ENCODE measurements around the gene NKX2-8.

NKX2-8 gene

DNA sequence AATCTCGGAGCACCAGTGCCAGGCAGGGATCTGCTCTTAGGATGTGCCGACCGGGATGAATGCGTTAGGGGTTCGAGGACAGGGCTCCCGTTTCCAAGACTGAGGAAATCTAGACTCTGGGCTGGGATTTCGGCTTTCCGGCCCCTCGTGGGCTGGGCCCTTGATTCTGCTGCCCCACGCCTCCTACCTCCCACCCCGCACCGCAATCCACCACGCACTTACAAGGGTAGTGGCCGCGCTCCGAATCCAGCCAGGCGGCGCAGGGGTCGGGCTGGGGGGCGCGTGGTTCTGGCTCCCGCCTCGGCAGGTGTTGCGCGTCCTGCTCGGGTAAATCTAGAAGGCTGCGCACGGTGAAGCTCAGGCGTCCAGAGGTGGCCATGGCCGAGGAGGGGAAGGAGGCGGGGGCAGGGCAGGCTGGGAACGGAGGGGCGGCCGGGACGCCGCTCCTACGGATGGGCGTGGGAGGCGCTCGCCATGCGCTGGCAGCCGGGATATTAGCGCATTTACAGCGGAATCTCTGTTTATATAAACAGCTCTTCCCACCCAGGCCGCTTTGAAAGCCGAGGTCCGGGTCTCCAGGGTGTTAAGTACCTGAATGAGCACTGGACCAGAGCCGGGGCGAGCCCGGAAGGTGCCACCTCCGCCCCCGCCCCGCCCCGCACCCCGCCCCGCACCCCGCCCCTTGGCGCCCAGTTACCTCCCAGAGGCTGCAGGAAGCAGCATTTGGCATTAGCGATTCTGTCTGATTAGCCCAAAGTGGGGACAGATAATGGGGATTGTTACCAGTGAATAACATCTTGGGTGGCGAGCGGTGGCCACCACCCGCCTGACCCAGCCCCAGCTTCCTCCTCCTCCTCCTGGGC, at the start of gene NKX2-8:
Gene NKX2-8 (minus strand): TSS at position 604 of the 863 bp plus-strand sequence. CDS start 225 bp downstream, at position 379.
- DNase-seq = no peak

- DNase-seq = no peak
Observed at GRCh38 chr14:36627981-36628380, 45.6 kb upstream of the NKX2-8 start.

GRCh38 chr14:36626151-36626550, 43.7 kb upstream of the NKX2-8 start:
- no peak for DNase-seq

GRCh38 chr14:36625436-36625835, 43.0 kb upstream of the NKX2-8 start:
- no peak for DNase-seq

DNA sequence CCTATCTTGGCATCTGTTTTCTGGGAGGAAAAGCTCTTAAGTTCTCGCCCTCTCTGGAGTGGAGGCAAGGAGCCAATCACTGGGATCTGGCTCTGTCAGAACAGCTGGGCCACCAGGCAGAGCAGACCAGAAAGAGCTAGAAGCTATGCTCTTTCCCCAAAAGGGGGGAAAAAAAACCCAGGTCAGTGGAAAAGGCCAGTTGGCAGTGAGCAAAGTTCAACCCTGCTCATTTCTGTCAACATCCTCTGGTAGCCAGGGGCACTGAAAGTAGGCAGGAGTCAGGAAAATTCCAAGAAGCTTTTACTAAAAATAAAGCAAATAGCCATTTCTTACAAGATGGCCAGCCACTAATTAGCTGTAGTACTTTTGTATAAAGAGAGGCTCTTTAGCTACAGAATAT, 42.6 kb upstream of the NKX2-8 start:
- no peak for DNase-seq

DNA sequence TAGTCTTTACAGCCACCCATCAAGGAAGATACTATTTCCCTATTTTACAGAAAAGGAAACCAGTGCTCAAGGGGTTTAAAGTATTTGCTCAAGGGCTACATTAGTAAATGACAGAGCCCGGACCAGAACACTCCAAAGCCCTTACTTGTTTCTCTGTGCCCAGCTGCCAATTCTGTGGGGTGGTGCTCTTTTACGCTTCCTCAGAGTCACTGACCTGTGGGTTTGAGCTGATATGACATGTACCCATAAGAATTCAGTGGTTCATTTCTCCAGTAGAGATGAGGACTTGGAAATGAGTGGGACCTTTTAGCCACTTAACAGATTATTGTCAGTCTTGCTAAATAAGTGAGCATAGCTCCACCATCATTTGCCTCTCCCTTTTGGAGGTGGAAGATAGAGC, 37.4 kb upstream of the NKX2-8 start:
- DNase-seq = no peak

DNA sequence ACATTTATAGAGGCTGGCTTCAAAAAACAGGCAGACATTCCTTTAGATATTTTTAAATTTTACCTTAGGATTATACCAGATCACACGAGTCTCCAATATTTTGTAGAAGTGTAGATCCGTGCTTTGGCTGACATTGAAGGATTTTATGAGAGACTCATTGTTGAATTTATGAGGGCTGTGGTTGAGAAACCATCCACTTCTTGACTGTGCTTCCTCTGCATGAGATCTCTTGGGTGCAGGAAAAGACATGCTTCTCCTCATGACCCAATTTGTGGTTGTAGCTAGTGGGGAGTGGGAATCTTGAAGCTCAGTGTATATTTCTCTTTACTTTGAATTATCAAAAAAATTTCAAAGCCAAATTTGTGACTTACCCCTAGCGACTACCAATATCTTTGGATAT, 36.7 kb upstream of the NKX2-8 start:
- DNase-seq = no peak

- DNase-seq = no peak
Observed at GRCh38 chr14:36618641-36619040, 36.2 kb upstream of the NKX2-8 start.

DNA sequence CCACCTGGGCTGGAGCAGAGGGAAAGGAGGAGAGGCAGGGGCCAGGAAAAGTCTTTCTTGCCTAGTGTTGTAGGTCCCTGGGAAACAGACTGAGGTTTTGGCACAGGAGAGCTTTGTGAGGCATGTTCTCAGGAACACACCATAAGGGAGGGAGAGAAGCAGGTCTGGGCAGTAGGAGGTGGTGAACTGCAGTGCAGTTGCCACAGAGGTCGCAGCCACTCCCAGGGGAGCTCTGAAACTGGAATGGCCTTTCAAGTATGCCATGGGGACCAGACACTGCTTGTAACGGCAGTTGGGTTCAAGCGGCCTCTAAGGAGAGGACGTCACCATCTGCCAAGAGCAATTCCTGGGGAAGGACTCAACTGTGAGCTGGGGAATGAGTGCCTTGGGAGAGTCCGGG, 35.4 kb upstream of the NKX2-8 start:
- DNase-seq = no peak

DNA sequence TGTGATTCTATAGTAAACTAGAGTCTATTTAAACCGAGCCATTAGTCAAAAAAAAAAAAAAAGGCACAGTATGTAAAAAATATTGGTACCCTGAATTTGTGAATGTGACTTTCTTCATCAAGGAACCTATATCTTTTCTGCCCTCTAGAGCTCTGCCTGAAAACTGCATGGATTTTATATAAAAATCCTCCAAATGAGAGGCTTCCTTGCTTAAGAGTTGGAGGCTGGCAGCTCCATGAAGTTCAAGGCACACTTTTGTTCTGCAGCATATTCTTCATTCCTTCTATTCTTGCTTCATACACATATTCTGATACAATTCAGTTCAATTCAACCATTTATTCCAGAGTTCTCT, 23.1 kb upstream of the NKX2-8 start:
- no peak for DNase-seq

DNA sequence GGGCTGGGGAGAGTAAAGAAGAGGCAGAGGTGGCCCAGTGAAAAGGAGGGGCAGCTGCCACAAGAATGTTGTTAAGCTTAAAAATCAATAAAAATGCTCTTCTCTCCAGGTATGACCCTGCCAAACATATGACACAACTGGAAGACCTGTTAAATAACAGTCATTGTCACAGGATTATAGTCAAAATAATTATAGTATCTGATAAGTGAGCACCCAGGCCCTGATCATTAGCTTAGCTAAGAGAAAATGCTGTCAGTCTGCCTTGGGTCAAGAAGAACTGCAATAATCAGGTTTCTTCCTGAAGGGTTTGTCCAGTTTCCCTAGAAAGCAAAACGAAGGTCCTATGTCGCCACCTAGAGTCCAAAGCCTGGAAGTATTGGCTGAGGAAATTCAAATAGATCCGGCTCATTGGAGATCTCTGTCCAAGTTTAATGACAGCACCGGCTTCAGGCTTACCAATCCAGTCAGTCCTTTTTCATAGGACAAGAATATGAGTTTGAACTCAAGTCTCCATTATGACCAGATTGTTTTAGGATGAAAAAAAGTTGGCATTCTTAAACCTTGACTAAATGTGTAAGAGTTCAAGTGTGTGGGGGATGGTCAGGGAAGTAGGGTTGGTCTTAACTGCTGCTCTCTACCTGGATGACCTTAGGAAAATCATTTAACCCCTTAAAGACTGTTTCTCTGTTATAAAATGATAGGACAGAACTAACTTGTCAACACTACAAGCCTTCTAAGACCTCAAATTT, 22.5 kb upstream of the NKX2-8 start:
- peak; percentile 14 for DNase-seq

DNA sequence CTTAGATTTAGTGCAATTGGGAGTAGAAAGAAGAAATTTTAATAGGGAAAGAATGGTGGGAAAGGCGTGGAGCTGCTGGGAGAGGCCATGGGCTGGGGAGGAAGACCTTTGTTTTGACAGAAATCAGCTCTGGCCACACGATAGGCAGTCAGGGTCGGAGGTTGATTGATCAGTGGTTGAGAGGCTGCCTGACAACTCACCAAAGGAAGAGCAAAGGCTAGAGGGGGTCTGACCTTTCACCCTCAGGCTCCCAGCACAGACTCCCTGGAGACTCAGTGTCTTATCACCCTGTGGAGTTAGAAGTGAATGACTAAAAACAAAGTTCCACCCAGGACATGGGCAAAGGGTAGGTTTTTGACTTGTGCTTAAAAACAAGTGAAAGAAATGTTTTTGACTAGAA, 18.0 kb upstream of the NKX2-8 start:
- DNase-seq = no peak

DNA sequence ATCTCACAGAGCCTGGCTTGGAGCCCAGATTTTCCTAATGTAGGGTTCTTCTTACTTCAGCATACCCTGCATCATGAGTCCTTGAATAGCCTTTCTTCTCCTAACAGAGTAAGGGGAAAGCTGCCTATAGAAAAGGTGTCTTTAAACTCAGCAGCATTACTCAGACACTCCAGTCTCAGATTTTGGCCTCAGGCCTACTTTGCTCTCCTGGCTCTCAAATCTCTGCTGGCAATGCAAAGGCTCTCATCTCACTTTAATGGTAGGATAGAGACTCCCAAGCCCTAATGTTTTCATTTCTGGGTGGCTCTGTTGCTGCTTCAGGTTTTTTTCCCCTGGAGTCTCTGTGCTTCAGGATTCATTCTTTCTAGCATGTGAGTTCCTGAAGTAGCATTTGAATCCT, 9.1 kb upstream of the NKX2-8 start:
- no peak for DNase-seq

DNA sequence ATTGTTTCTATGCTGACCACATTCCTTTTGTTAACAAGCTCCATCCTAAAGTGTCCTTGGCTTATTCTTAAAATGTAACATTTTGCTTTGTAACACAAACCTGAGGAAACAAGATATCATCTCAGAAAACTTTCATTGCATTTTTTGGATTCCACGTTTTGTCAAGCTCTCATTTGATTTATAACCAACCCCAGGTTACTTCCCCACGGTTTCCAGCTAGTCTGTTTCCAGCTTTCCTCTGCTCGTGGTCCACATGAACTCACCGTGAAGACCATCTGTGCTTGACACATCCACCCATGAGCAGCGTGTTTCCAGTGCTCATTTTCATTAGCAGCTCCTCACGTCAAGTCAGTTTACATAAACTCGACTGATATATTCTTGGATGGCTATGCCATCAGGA, 6.4 kb upstream of the NKX2-8 start:
- no peak for DNase-seq

- DNase-seq = no peak
Observed at GRCh38 chr14:36588119-36588518, 5.7 kb upstream of the NKX2-8 start.

- no peak for DNase-seq
Observed at GRCh38 chr14:36585100-36585499, 2.7 kb upstream of the NKX2-8 start.

- no peak for DNase-seq
Observed at GRCh38 chr14:36583893-36584811, 1.7 kb upstream of the NKX2-8 start.

- no peak for DNase-seq
Observed at GRCh38 chr14:36583242-36583892, 953 bp upstream of the NKX2-8 start.

DNA sequence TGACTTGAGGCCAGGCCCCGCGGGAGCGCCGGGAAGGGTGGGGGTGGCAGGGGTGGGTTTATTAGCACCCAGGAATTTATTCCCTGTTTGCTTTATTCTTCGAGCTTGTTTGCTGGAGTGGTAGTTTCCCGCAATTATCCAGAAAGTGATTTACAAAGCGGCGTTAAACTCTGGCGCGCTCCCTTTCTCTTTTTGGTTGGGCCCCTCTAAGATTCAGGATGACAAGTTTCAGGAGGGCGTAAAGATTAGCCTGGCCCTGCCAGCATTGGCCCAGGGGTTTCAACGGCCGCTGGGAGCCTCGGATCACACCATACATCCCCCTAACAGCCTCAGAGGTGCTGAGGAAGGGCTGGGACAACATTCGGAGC, 444 bp upstream of the NKX2-8 start:
- DNase-seq = no peak

DNA sequence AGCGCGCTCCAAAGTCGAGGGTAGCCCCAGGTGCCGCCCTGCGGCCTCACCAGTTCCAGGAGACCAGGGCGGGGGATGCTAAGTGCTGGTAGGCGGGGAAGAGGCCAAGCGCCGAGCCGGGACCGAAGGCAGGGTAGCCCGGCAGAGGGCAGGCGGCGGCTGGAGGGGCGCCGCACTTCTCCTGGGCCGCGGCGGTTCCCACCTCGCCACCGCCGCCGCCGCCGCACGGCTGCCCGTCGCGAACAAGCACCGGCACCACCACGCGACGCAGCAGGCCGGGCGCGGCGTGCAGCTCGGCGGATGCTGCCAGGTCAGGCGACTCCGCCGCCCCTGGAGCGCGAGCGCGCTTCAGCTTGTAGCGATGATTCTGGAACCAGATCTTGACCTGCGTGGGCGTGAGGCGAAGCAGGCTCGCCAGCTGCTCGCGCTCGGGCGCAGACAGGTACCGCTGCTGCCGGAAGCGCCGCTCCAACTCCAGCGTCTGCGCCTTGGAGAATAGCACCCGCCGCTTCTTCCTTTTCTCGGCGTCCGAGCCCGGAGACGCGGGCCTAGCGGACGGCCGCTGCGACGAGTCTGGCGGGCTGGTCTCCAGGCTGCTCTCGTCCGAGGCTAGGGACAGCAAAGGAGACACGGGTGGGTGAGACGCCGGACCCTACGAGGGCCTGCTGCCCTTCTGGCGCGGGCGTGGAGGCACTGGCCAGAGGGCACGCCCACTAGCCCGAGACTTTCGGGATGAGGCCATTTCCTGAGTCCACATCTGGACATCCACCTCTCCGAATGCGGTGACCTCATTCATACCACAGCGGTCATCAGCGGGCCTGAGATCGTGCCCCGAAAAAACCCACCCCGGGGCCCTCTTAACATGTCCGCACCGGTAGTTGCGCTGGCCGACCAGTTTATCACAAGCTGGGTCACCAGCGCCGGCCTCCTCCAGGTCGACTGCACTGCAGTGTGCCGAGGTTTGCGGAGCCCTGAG, 1.3 kb downstream of the NKX2-8 start:
- DNase-seq = no peak

DNA sequence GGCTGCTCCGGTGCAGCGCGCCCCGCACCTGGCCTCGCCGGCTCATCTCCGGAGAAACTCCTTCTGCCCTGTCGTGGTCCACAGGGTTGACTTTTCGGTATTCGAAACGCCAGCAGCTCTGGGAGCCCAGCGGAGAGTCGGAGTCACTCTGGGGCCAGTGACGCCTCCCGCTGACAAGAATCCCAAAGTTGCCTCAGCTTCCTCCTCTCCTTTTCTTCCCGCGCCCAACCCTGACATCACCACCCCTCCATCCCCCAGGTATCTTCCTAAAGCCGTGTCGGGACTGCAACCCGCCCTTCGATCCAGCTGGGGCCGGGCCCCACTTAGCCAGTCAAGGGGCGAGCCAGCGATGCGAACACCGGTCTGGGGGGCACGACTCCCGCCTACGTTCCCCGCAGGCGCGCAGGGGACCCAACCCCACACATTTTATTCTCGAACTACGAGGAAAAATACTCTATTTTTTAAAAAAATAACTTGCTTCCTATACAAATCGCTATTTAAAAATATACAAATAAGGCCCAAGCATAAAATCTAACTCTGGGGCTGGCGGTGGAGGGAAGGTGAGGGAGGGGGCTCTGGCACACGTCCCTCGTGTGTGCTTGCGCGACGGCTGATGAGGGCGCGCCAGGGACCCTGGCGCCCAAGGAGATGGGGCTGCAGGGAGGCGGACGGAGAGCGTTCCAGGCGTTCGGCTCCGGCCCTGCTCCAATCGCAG, 2.1 kb downstream of the NKX2-8 start:
- DNase-seq = no peak
